CD4-positive, alpha-beta memory T cell (primary cell): ENCODE results near the gene FAIM2. TPM values are rescaled to one million over a fixed set of nuclear protein-coding genes. Genes with fewer than 3 reads are reported as not detected.
A peak's percentile ranks its signal among the peaks of the same experiment; 100 is the strongest.
"Not testable (repeated sequence)": the region's sequence is repeated elsewhere in the genome, so short reads cannot be mapped to it uniquely, and the experiment has no call there.

Source experiments
- CTCF ChIA-PET: fragments of 350-600 bp; sonication (Branson Sonifier 250); formaldehyde crosslinking; loops from one replicate; lab custom pipeline; 2021; ENCODE audit warnings: inconsistent platforms; ENCODE audit not compliant: partially characterized antibody; lab: Charles Lee
- POLR2A ChIA-PET: fragments of 350-600 bp; sonication (Branson Sonifier 250); formaldehyde crosslinking; loops from one replicate; lab custom pipeline; 2021; ENCODE audit not compliant: partially characterized antibody; lab: Charles Lee
- DNase-seq, 5 donors: peaks; one replicate each; pipeline versions ENCODE4 v3.0.0 to v3.0.0-alpha.2; 2020 to 2022; ENCODE audit warnings: mixed read lengths in 1 of 5
- H3K27ac ChIP-seq: one replicate; pipeline ENCODE4 v1.7.0; 2013; ENCODE audit warnings: low read depth, low read length
- H3K27me3 ChIP-seq: 2 replicates; pipeline ENCODE4 v1.7.0; 2013; ENCODE audit warnings: mild to moderate bottlenecking, low read length, moderate library complexity; ENCODE audit not compliant: insufficient read depth
- H3K36me3 ChIP-seq: 2 replicates; pipeline ENCODE4 v1.7.0; 2013; ENCODE audit warnings: mild to moderate bottlenecking, low read length, moderate library complexity; ENCODE audit not compliant: insufficient read depth
- H3K4me1 ChIP-seq: 2 replicates; pipeline ENCODE4 v1.7.0; 2013; ENCODE audit warnings: mild to moderate bottlenecking, low read length, moderate library complexity; ENCODE audit not compliant: insufficient read depth
- H3K4me3 ChIP-seq, 2 donors: one replicate each; pipeline ENCODE4 v1.7.0; 2013; ENCODE audit warnings: low read length in 2 of 2, mild to moderate bottlenecking in 1 of 2
- H3K9me3 ChIP-seq, 2 donors: one replicate each; pipeline ENCODE4 v1.7.0; 2013; ENCODE audit warnings: low read length in 2 of 2, control low read depth in 1 of 2; ENCODE audit not compliant: control insufficient read depth in 1 of 2
- H3K27ac Mint-ChIP-seq, 7 donors: one replicate each; pipeline ENCODE4 v1.8.0; 2020 to 2021; ENCODE audit warnings: mixed read lengths in 7 of 7, mild to moderate bottlenecking in 6 of 7, inconsistent platforms in 3 of 7, moderate library complexity in 3 of 7
- H3K27me3 Mint-ChIP-seq, 2 donors: one replicate each; pipeline ENCODE4 v1.8.0; 2020 to 2021; ENCODE audit warnings: mixed read lengths in 2 of 2
- H3K36me3 Mint-ChIP-seq, 2 donors: one replicate each; pipeline ENCODE4 v1.8.0; 2020 to 2021; ENCODE audit warnings: mixed read lengths in 2 of 2, inconsistent platforms in 1 of 2, mild to moderate bottlenecking in 1 of 2
- H3K4me1 Mint-ChIP-seq, 4 donors: one replicate each; pipeline ENCODE4 v1.8.0; 2020 to 2021; ENCODE audit warnings: mixed read lengths in 4 of 4, mild to moderate bottlenecking in 1 of 4
- H3K4me3 Mint-ChIP-seq, 8 donors: one replicate each; pipeline ENCODE4 v1.8.0; 2020 to 2021; ENCODE audit warnings: mixed read lengths in 8 of 8, mild to moderate bottlenecking in 7 of 8, moderate library complexity in 6 of 8, inconsistent platforms in 3 of 8
- H3K9me3 Mint-ChIP-seq, 8 donors: one replicate each; pipeline ENCODE4 v1.8.0; 2020 to 2021; ENCODE audit warnings: mixed read lengths in 8 of 8, mild to moderate bottlenecking in 5 of 8, inconsistent platforms in 3 of 8, moderate library complexity in 1 of 8
- intact Hi-C: fragments of 100-400 bp; cut with micrococcal nuclease; formaldehyde crosslinking; loops from one replicate; pipeline ENCODE4 v1.15.1; 2023
- polyA plus RNA-seq, 2 donors: library from polyadenylated mRNA; unstranded; fragments of 300-500 nt; fragmentation: Illumina TruSeq; gene quantifications; one replicate each; pipeline ENCODE4 v1.2.3, GENCODE V29; 2021
- total RNA-seq, 2 experiments: library from RNA; stranded (reverse); gene quantifications; one replicate each; pipeline ENCODE4 v1.2.3, GENCODE V29; 2021

The FAIM2 gene
- total and polyA plus RNA-seq, 4 experiments from 2014 or later = 0.08 to 0.59 (median 0.17) TPM; not detected in 1

- H3K27ac ChIP-seq, intact Hi-C loops, H3K36me3 Mint-ChIP-seq, H3K4me1 ChIP-seq, H3K27me3 ChIP-seq, H3K9me3 Mint-ChIP-seq, POLR2A ChIA-PET, H3K4me3 Mint-ChIP-seq, H3K9me3 ChIP-seq, H3K36me3 ChIP-seq, H3K4me3 ChIP-seq, H3K4me1 Mint-ChIP-seq, DNase-seq, CTCF ChIA-PET, H3K27ac Mint-ChIP-seq, H3K27me3 Mint-ChIP-seq: not testable (repeated sequence)
These were observed 47.8 kb downstream of the FAIM2 start for GRCh38 chr12:49855890-49856289.

GRCh38 chr12:49854976-49855375 is 48.7 kb downstream of the FAIM2 start:
- no peak overlapping the region for H3K4me3 ChIP-seq
- Mint-ChIP-seq H3K36me3 (no peaks in the 10 kb centered on the region), H3K4me3 (no peak overlapping the region), H3K27ac (peak overlapping the region in 1 of 7 donors; percentile 62), H3K27me3 (peaks cover 0 to 5% of the 10 kb centered on the region in 2 donors), H3K4me1 (peaks cover 0 to 2% (median 0%) of the 10 kb centered on the region in 4 donors), H3K9me3 (peaks cover 0 to 8% (median 0%) of the 10 kb centered on the region in 8 donors)
- no peaks in the 10 kb centered on the region for H3K36me3 ChIP-seq
- H3K9me3 ChIP-seq = no peaks in the 10 kb centered on the region
- no peak overlapping the region for H3K27ac ChIP-seq
- intact Hi-C loops = no loop called here
- no peaks in the 10 kb centered on the region for H3K4me1 ChIP-seq
- ChIA-PET POLR2A (no interaction called here), CTCF (no interaction called here)
- DNase-seq = no peak
- H3K27me3 ChIP-seq = no peaks in the 10 kb centered on the region

- CTCF ChIA-PET = no interaction called here
- H3K4me1 ChIP-seq = no peaks in the 10 kb centered on the region
- Mint-ChIP-seq H3K27ac (peak overlapping the region in 1 of 7 donors; percentile 1), H3K36me3 (no peaks in the 10 kb centered on the region), H3K4me3 (no peak overlapping the region), H3K9me3 (peaks cover 0 to 4% (median 0%) of the 10 kb centered on the region in 8 donors), H3K4me1 (peaks cover 0 to 2% (median 0%) of the 10 kb centered on the region in 4 donors), H3K27me3 (peaks cover 5 to 6% of the 10 kb centered on the region in 2 donors)
- H3K4me3 ChIP-seq = no peak overlapping the region
- H3K27ac ChIP-seq = no peak overlapping the region
- H3K9me3 ChIP-seq = no peaks in the 10 kb centered on the region
- POLR2A ChIA-PET = no interaction called here
- intact Hi-C loops = no loop called here
- no peaks in the 10 kb centered on the region for H3K36me3 ChIP-seq
- DNase-seq = no peak
- H3K27me3 ChIP-seq = no peaks in the 10 kb centered on the region
These were observed 50.0 kb downstream of the FAIM2 start for GRCh38 chr12:49853671-49854070.

- H3K27ac Mint-ChIP-seq = peak overlapping the region in 1 of 7 donors; percentile 59
- DNase-seq = no peak
- H3K9me3 Mint-ChIP-seq = no peaks in the 10 kb centered on the region
- peak overlapping the region in 2 of 8 donors; percentile 47 to 57 for H3K4me3 Mint-ChIP-seq
- Histone ChIP-seq H3K27ac (no peak overlapping the region), H3K9me3 (no peaks in the 10 kb centered on the region), H3K36me3 (no peaks in the 10 kb centered on the region), H3K27me3 (peaks cover 3% of the 10 kb centered on the region), H3K4me1 (peaks cover 22% of the 10 kb centered on the region), H3K4me3 (no peak overlapping the region)
- H3K4me1 Mint-ChIP-seq = peaks cover 17 to 34% (median 24%) of the 10 kb centered on the region in 4 donors
- peaks cover 5 to 6% of the 10 kb centered on the region in 2 donors for H3K27me3 Mint-ChIP-seq
- CTCF ChIA-PET = interaction anchor here (0.6 to 1.6 kb wide), 7 partner anchors 9 to 488 kb away, joined by 3 to 5 read pairs (median 4); partner anchors contain the start of gene TMBIM6
- intact Hi-C loops = no loop called here
- no peaks in the 10 kb centered on the region for H3K36me3 Mint-ChIP-seq
- POLR2A ChIA-PET = interaction anchor here (0.9 to 1.2 kb wide), 4 partner anchors 8 to 106 kb away, joined by 3 to 8 read pairs (median 3); partner anchors contain the start of genes NCKAP5L and TMBIM6
These were observed 56.5 kb downstream of the FAIM2 start for GRCh38 chr12:49847161-49847560.

GRCh38 chr12:49846032-49846431 is 57.7 kb downstream of the FAIM2 start:
- no peak for DNase-seq
- CTCF ChIA-PET = interaction anchor here (0.7 to 1.6 kb wide), 3 partner anchors 99 to 488 kb away, joined by 3 to 4 read pairs (median 3); no protein-coding TSS in a partner anchor
- Histone ChIP-seq H3K27ac (no peak overlapping the region), H3K36me3 (no peaks in the 10 kb centered on the region), H3K9me3 (no peaks in the 10 kb centered on the region), H3K4me1 (peaks cover 31% of the 10 kb centered on the region), H3K27me3 (peaks cover 3% of the 10 kb centered on the region), H3K4me3 (no peak overlapping the region)
- Mint-ChIP-seq H3K4me3 (no peak overlapping the region), H3K27me3 (peaks cover 4 to 6% of the 10 kb centered on the region in 2 donors), H3K9me3 (peaks cover 0 to 2% (median 0%) of the 10 kb centered on the region in 8 donors), H3K36me3 (no peaks in the 10 kb centered on the region), H3K4me1 (peaks cover 23 to 44% (median 33%) of the 10 kb centered on the region in 4 donors), H3K27ac (peak overlapping the region in 1 of 7 donors; percentile 29)
- POLR2A ChIA-PET = no interaction called here
- intact Hi-C loops = no loop called here

GRCh38 chr12:49843876-49844437 is 59.7 kb downstream of the FAIM2 start:
- no peaks in the 10 kb centered on the region for H3K9me3 ChIP-seq
- peak overlapping the region in 3 of 7 donors; percentile 31 to 96 (median 86) for H3K27ac Mint-ChIP-seq
- peaks cover 0 to under 1% of the 10 kb centered on the region in 2 donors for H3K36me3 Mint-ChIP-seq
- peaks cover 0 to 3% of the 10 kb centered on the region in 2 donors for H3K27me3 Mint-ChIP-seq
- no peak for DNase-seq
- peaks cover 0 to 2% (median 0%) of the 10 kb centered on the region in 8 donors for H3K9me3 Mint-ChIP-seq
- no peaks in the 10 kb centered on the region for H3K36me3 ChIP-seq
- ChIA-PET POLR2A (interaction anchor here (1.5 to 6.3 kb wide), 4 partner anchors 12 to 103 kb away, joined by 7 to 67 read pairs (median 31); partner anchors contain the start of genes NCKAP5L and TMBIM6), CTCF (interaction anchor here (1.3 to 1.5 kb wide), 2 partner anchors 23 to 103 kb away, joined by 4 read pairs; partner anchors contain the start of gene TMBIM6)
- H3K4me3 Mint-ChIP-seq = peak overlapping the region in 4 of 8 donors; percentile 21 to 94 (median 58)
- intact Hi-C loops = loop anchor here (1.0 to 2.0 kb wide), 3 partner anchors 16 to 305 kb away; partner anchors contain the start of genes KCNH3, NCKAP5L and TMBIM6
- no peak overlapping the region for H3K27ac ChIP-seq
- peaks cover 31% of the 10 kb centered on the region for H3K4me1 ChIP-seq
- peaks cover 3% of the 10 kb centered on the region for H3K27me3 ChIP-seq
- H3K4me3 ChIP-seq = no peak overlapping the region
- peaks cover 23 to 44% (median 36%) of the 10 kb centered on the region in 4 donors for H3K4me1 Mint-ChIP-seq

- peak overlapping the region; percentile 91 to 97 (median 94) for H3K4me3 Mint-ChIP-seq
- Histone ChIP-seq H3K27ac (peak overlapping the region; percentile 76), H3K36me3 (no peaks in the 10 kb centered on the region), H3K4me3 (peak overlapping the region; percentile 84 to 90), H3K9me3 (no peaks in the 10 kb centered on the region), H3K27me3 (peaks cover 2% of the 10 kb centered on the region), H3K4me1 (peaks cover 31% of the 10 kb centered on the region)
- peaks cover 0 to 2% (median 0%) of the 10 kb centered on the region in 8 donors for H3K9me3 Mint-ChIP-seq
- DNase-seq = no peak
- ChIA-PET CTCF (interaction anchor here (0.6 to 1.7 kb wide), 5 partner anchors 15 to 139 kb away, joined by 3 to 5 read pairs (median 4); partner anchors contain the start of gene TMBIM6), POLR2A (interaction anchor here (0.6 to 6.3 kb wide), 12 partner anchors 8 to 713 kb away, joined by 3 to 67 read pairs (median 4); partner anchors contain the start of genes NCKAP5L and TMBIM6)
- intact Hi-C loops = loop anchor here (1.0 to 2.0 kb wide), 3 partner anchors 15 to 305 kb away; partner anchors contain the start of genes KCNH3, NCKAP5L and TMBIM6
- H3K4me1 Mint-ChIP-seq = peaks cover 23 to 48% (median 38%) of the 10 kb centered on the region in 4 donors
- peaks cover 0 to 3% of the 10 kb centered on the region in 2 donors for H3K36me3 Mint-ChIP-seq
- H3K27me3 Mint-ChIP-seq = no peaks in the 10 kb centered on the region
- peak overlapping the region; percentile 86 to 97 (median 95) for H3K27ac Mint-ChIP-seq
These were observed 60.3 kb downstream of the FAIM2 start for GRCh38 chr12:49843411-49843810.
